SH-SY5Y (cell line): ENCODE measurements around the gene CHD6.

Experiments used
- GATA2 ChIP-seq: IDR thresholded peaks from 2 replicates; pipeline ENCODE4 v1.6.1; 2011; ENCODE audit warnings: mild to moderate bottlenecking, low read depth, low read length
- GATA3 ChIP-seq: IDR thresholded peaks from 2 replicates; pipeline ENCODE4 v1.6.1; 2011; ENCODE audit warnings: low read depth, mild to moderate bottlenecking, low read length, moderate library complexity

GRCh38 chr20:41408986-41409385, 209.2 kb downstream of the CHD6 start:
- TF ChIP-seq GATA2 (no peak), GATA3 (no peak)
